DMS 273 (cell line): ENCODE data around the gene LONP2.
"Not testable (repeated sequence)": the region's sequence is repeated elsewhere in the genome, so short reads cannot be mapped to it uniquely, and the experiment has no call there.

Experiments
- DNase-seq: peaks from one replicate; lab custom pipeline; 2025; ENCODE audit not compliant: unreplicated experiment; lab: John Stamatoyannopoulos, UW

Gene LONP2

GRCh38 chr16:48385253-48386150, 141.4 kb downstream of the LONP2 start, which contains the start of gene SIAH1:
Gene SIAH1 (minus strand): TSS chr16:48385413. CDS start chr16:48362428, 22,985 bp downstream.
- DNase-seq: peak; percentile 95

- no peak for DNase-seq
Measured at GRCh38 chr16:48386559-48387312, 142.6 kb downstream of the LONP2 start.

- no peak for DNase-seq
Measured at GRCh38 chr16:48392407-48392806, 148.3 kb downstream of the LONP2 start.

- no peak for DNase-seq
Measured at GRCh38 chr16:48393485-48394354, 149.6 kb downstream of the LONP2 start.

DNA sequence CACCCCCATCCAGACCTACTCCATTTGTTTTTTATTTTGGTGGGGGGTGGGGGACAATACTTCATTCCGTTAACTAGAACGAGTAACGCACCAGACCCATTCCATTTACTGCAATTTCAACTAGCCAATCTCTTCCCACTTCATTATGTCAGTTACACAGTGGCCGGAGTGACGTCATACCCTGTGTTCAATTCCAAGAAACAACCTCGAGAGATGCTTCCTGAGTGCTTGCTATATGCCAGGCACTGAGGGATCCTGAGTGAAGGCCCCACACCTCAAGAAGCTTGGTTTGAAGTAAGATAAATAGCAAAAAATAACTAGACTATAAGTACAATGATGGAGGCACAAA, 150.2 kb downstream of the LONP2 start:
- DNase-seq: no peak

DNA sequence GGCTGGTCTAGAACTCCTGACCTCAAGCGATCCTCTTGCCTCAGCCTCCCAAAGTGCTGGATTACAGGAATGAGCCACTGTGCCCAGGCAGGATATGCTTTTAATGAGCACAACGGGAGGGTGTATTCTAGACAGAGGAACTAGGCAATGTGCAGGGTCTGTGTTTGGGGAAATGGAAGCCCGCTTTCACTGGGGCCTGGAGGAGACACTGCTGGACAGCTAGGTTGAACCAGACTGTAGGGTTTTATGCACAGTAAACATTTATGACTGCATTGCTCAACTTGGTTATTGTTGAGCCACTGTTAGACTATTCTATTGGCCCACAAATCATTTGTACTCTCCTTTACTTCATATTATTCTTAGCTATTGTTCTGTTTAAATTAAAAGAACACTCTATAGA, 151.3 kb downstream of the LONP2 start:
- no peak for DNase-seq

DNA sequence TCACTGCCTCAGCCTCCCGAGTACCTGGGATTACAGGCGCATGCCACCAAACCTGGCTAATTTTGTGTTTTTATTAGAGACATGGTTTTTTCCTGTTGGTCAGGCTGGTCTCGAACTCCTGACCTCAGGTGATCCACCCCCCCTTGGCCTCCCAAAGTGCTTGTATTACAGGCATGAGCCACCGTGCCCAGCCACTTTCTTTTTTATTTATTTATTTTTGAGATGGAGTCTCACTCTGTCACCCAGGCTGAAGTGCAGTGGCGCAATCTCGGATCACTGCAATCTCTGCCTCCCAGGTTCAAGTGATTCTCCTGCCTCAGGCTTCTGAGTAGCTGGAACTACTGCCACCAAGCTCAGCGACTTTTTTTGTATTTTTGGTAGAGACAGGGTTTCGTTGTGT, 158.4 kb downstream of the LONP2 start:
- not testable (repeated sequence) for DNase-seq

- no peak for DNase-seq
Measured at GRCh38 chr16:48405153-48405552, 161.1 kb downstream of the LONP2 start.

DNA sequence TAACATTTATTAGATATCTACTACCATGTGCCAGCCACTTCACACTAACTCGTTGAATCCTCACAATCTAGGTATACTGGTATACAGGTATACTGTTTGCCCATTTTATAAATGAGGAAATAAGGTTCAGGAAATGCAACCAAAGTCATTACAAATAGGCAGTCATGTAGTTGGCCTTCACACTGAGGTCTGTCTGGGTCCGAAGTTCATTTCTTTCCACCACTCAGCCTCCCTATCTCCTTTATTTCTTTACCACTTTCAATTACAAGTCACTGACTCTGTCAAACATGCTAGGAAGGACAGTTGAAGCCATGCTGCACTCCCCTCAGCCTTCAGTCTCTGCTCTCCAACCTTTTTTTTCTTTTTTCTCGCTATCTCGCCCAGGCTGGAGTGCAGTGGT, 161.8 kb downstream of the LONP2 start:
- no peak for DNase-seq
